Neural cell (in vitro differentiated cells): ENCODE results near the gene DEPDC1. TPM values are rescaled to one million over a fixed set of nuclear protein-coding genes. Genes with fewer than 3 reads are reported as not detected.

Experiments
- H2AFZ ChIP-seq: fragments of 200-600, 300-800 bp; sonication (generic), shearing (Covaris generic); 2 replicates; pipeline ENCODE4 v1.6.0; 2014; ENCODE audit warnings: low read depth, mild to moderate bottlenecking, antibody characterized with exemption, low read length, moderate library complexity
- H3F3A ChIP-seq: fragments of 200-600 bp; shearing (Covaris generic); 2 replicates; pipeline ENCODE4 v1.6.1; 2016; ENCODE audit warnings: mild to moderate bottlenecking, moderate library complexity, mixed read lengths, antibody characterized with exemption, low read length; ENCODE audit not compliant: insufficient read depth, poor library complexity, severe bottlenecking
- H3K27ac ChIP-seq: fragments of 200-600, 300-800 bp; sonication (generic), shearing (Covaris generic); 2 replicates; pipeline ENCODE4 v1.5.1; 2014; ENCODE audit warnings: mild to moderate bottlenecking, low read length, moderate library complexity
- H3K27me3 ChIP-seq: fragments of 300-800, 200-600 bp; sonication (generic), shearing (Covaris generic); 2 replicates; pipeline ENCODE4 v1.6.0; 2014; ENCODE audit warnings: mild to moderate bottlenecking, low read depth, low read length, moderate library complexity; ENCODE audit not compliant: insufficient read depth
- H3K36me3 ChIP-seq: fragments of 300-800, 200-600 bp; sonication (generic), shearing (Covaris generic); 2 replicates; pipeline ENCODE4 v1.5.1; 2014; ENCODE audit warnings: mild to moderate bottlenecking, antibody characterized with exemption, low read length, moderate library complexity; ENCODE audit not compliant: insufficient read depth
- H3K4me2 ChIP-seq: fragments of 300-800, 200-600 bp; sonication (generic), shearing (Covaris generic); 2 replicates; pipeline ENCODE4 v1.6.0; 2014; ENCODE audit warnings: mild to moderate bottlenecking, low read length
- H3K4me3 ChIP-seq: fragments of 300-800, 200-600 bp; sonication (generic), shearing (Covaris generic); 2 replicates; pipeline ENCODE4 v1.5.1; 2014; ENCODE audit warnings: mild to moderate bottlenecking, low read length, moderate library complexity
- H3K79me2 ChIP-seq: fragments of 200-600 bp; shearing (Covaris generic); replicated peaks from 2 replicates; pipeline ENCODE4 v1.6.0; 2014; ENCODE audit warnings: mild to moderate bottlenecking, low read length, moderate library complexity; ENCODE audit not compliant: insufficient read depth
- H3K9ac ChIP-seq: fragments of 300-800, 200-600 bp; sonication (generic), shearing (Covaris generic); 2 replicates; pipeline ENCODE4 v1.6.1; 2016; ENCODE audit warnings: mild to moderate bottlenecking, low read length, mixed read lengths
- H3K9me2 ChIP-seq: fragments of 200-600 bp; shearing (Covaris generic); 2 replicates; pipeline ENCODE4 v1.6.1; 2016; ENCODE audit warnings: mild to moderate bottlenecking, low read length, mixed read lengths; ENCODE audit not compliant: insufficient read depth
- H3K9me3 ChIP-seq: fragments of 200-600, 300-800 bp; sonication (generic), shearing (Covaris generic); 2 replicates; pipeline ENCODE4 v1.6.1; 2016; ENCODE audit warnings: mild to moderate bottlenecking, mixed run types, low read length, moderate library complexity, mixed read lengths
- H4K20me1 ChIP-seq: fragments of 200-600 bp; shearing (Covaris generic); 2 replicates; pipeline ENCODE4 v1.6.1; 2016; ENCODE audit warnings: mild to moderate bottlenecking, mixed run types; ENCODE audit not compliant: insufficient read depth
- EP300 ChIP-seq: fragments of 450-650 bp; conservative IDR thresholded peaks from 2 replicates; pipeline ENCODE4 v1.6.1; 2014; ENCODE audit warnings: antibody characterized with exemption, mild to moderate bottlenecking, moderate library complexity; ENCODE audit not compliant: poor library complexity, severe bottlenecking
- EZH2 ChIP-seq: fragments of 200-600, 300-800 bp; shearing (Covaris generic), sonication (generic); IDR thresholded peaks from 2 replicates; pipeline ENCODE4 v1.6.1; 2014; ENCODE audit warnings: antibody characterized with exemption, low read length, borderline replicate concordance, mild to moderate bottlenecking; ENCODE audit not compliant: insufficient read depth, poor library complexity, severe bottlenecking
- MXI1 ChIP-seq: fragments of 450-650 bp; conservative IDR thresholded peaks from 2 replicates; pipeline ENCODE4 v1.6.1; 2014; ENCODE audit warnings: antibody characterized with exemption, mild to moderate bottlenecking; ENCODE audit not compliant: poor library complexity, severe bottlenecking
- POLR2AphosphoS5 ChIP-seq: IDR thresholded peaks from 2 replicates; pipeline ENCODE4 v1.6.1; 2012
- RAD21 ChIP-seq: fragments of 450-650 bp; conservative IDR thresholded peaks from 2 replicates; pipeline ENCODE4 v1.6.1; 2014; ENCODE audit warnings: antibody characterized with exemption, mild to moderate bottlenecking, moderate library complexity
- SMC3 ChIP-seq: fragments of 450-650 bp; conservative IDR thresholded peaks from 2 replicates; pipeline ENCODE4 v1.6.1; 2014; ENCODE audit warnings: antibody characterized with exemption, mild to moderate bottlenecking, moderate library complexity; ENCODE audit not compliant: poor library complexity
- TAF1 ChIP-seq: IDR thresholded peaks from 2 replicates; pipeline ENCODE4 v1.6.1; 2012; ENCODE audit warnings: low read depth
- polyA plus RNA-seq: library from polyadenylated mRNA; depleted of rRNA; stranded (reverse); fragments of >200 nt; gene quantifications from 2 replicates; pipeline ENCODE4 v1.2.3, GENCODE V29; 2014
- TF ChIP-seq, protein P1 (sequence below): IDR thresholded peaks from 2 replicates; pipeline ENCODE4 v1.6.1; 2012; ENCODE audit warnings: borderline replicate concordance
- TF ChIP-seq, protein P2 (sequence below): fragments of 450-650 bp; IDR thresholded peaks from 2 replicates; pipeline ENCODE4 v1.5.1; 2014; ENCODE audit warnings: antibody characterized with exemption, mild to moderate bottlenecking, moderate library complexity; ENCODE audit not compliant: poor library complexity, severe bottlenecking

The DEPDC1 gene
- polyA plus RNA-seq, 1 donor from 2014 or later: 0.84 TPM

DNA sequence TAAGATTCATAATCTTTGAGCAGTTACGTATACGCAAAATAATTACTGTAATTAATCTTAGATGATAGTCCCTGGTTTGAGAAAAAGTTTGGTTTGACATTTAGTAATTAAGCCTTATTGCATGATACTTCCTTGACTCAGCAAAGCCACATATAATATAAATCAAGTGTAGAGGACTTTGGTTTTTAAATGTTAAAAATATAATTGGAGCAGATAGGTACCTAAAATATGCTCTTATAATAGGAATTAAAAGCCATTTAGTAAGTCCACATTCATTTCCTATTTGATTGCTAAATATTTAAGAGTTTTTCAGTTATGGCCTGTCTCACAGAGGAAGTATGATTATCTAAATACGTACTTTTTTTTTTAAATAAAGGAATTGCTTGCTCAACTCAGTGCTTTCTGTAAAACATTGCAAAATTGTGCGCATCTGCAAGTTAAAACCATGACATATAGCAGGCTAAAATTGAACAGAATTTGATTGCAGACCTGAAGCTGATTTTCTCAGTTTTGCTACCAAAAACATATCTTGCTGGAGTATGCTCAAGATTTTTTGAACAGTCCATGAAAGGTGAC, 67.6 kb downstream of the DEPDC1 start:
- TF ChIP-seq EP300 (no peak), TAF1 (no peak), EZH2 (no peak), POLR2AphosphoS5 (no peak), MXI1 (no peak), SMC3 (no peak), RAD21 (no peak)
- TF ChIP-seq, protein P1, sequence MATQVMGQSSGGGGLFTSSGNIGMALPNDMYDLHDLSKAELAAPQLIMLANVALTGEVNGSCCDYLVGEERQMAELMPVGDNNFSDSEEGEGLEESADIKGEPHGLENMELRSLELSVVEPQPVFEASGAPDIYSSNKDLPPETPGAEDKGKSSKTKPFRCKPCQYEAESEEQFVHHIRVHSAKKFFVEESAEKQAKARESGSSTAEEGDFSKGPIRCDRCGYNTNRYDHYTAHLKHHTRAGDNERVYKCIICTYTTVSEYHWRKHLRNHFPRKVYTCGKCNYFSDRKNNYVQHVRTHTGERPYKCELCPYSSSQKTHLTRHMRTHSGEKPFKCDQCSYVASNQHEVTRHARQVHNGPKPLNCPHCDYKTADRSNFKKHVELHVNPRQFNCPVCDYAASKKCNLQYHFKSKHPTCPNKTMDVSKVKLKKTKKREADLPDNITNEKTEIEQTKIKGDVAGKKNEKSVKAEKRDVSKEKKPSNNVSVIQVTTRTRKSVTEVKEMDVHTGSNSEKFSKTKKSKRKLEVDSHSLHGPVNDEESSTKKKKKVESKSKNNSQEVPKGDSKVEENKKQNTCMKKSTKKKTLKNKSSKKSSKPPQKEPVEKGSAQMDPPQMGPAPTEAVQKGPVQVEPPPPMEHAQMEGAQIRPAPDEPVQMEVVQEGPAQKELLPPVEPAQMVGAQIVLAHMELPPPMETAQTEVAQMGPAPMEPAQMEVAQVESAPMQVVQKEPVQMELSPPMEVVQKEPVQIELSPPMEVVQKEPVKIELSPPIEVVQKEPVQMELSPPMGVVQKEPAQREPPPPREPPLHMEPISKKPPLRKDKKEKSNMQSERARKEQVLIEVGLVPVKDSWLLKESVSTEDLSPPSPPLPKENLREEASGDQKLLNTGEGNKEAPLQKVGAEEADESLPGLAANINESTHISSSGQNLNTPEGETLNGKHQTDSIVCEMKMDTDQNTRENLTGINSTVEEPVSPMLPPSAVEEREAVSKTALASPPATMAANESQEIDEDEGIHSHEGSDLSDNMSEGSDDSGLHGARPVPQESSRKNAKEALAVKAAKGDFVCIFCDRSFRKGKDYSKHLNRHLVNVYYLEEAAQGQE: no peak
- TF ChIP-seq, protein P2, sequence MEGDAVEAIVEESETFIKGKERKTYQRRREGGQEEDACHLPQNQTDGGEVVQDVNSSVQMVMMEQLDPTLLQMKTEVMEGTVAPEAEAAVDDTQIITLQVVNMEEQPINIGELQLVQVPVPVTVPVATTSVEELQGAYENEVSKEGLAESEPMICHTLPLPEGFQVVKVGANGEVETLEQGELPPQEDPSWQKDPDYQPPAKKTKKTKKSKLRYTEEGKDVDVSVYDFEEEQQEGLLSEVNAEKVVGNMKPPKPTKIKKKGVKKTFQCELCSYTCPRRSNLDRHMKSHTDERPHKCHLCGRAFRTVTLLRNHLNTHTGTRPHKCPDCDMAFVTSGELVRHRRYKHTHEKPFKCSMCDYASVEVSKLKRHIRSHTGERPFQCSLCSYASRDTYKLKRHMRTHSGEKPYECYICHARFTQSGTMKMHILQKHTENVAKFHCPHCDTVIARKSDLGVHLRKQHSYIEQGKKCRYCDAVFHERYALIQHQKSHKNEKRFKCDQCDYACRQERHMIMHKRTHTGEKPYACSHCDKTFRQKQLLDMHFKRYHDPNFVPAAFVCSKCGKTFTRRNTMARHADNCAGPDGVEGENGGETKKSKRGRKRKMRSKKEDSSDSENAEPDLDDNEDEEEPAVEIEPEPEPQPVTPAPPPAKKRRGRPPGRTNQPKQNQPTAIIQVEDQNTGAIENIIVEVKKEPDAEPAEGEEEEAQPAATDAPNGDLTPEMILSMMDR: no peak
- no peak overlapping the region for H3K9ac ChIP-seq
- no peaks in the 10 kb centered on the region for H3F3A ChIP-seq
- no peaks in the 10 kb centered on the region for H3K36me3 ChIP-seq
- H3K79me2 ChIP-seq: no peaks in the 10 kb centered on the region
- no peak overlapping the region for H3K4me3 ChIP-seq
- H4K20me1 ChIP-seq: no peaks in the 10 kb centered on the region
- no peak overlapping the region for H2AFZ ChIP-seq
- H3K27ac ChIP-seq: no peak overlapping the region
- H3K27me3 ChIP-seq: no peaks in the 10 kb centered on the region
- H3K9me3 ChIP-seq: no peaks in the 10 kb centered on the region
- H3K4me2 ChIP-seq: no peak overlapping the region
- no peaks in the 10 kb centered on the region for H3K9me2 ChIP-seq

DNA sequence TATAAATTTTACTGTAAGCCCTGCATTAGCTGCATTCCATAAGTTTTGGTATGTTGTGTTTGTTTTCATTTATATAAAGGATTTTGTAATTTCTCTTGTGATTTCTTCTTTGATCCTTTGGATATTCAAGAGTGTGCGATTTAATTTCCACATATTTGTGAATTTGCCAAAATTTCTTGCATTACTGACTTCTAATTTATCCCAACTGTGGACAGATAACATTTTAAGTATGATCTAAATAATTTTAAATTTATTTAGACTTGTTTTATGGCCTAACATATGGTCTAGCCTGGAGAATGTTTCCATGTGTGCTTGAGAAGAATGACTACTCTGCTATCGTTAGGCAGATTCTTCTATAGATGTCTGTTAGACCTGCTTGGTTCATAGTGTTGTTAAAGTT, 70.3 kb downstream of the DEPDC1 start:
- H3F3A ChIP-seq: no peaks in the 10 kb centered on the region
- H3K79me2 ChIP-seq: no peaks in the 10 kb centered on the region
- no peaks in the 10 kb centered on the region for H3K27me3 ChIP-seq
- H2AFZ ChIP-seq: no peak overlapping the region
- no peak overlapping the region for H3K4me3 ChIP-seq
- no peak overlapping the region for H3K9ac ChIP-seq
- H3K4me2 ChIP-seq: no peak overlapping the region
- H4K20me1 ChIP-seq: no peaks in the 10 kb centered on the region
- TF ChIP-seq, protein P2: no peak
- TF ChIP-seq TAF1 (no peak), EP300 (no peak), RAD21 (no peak), SMC3 (no peak), EZH2 (no peak), POLR2AphosphoS5 (no peak), MXI1 (no peak)
- TF ChIP-seq, protein P1: no peak
- H3K36me3 ChIP-seq: no peaks in the 10 kb centered on the region
- no peak overlapping the region for H3K27ac ChIP-seq
- no peaks in the 10 kb centered on the region for H3K9me3 ChIP-seq
- no peaks in the 10 kb centered on the region for H3K9me2 ChIP-seq
